Measurements from ENCODE around the gene KRT17.

Gene KRT17

GRCh38 chr17:41663451-41664171 lies 39.2 kb upstream of the KRT17 start:
- Histone ChIP-seq H3K79me2 (ENCODE audit: low read length) (no peaks in the 10 kb centered on the region), H3K9me3 (ENCODE audit: insufficient read depth, low read length) (no peaks in the 10 kb centered on the region), H3K9ac (ENCODE audit: low read length) (no peak overlapping the region), H3K4me2 (ENCODE audit: low read length) (no peak overlapping the region), H3K36me3 (replicated peaks; ENCODE audit: low read depth, low read length) (no peaks in the 10 kb centered on the region), H4K20me1 (ENCODE audit: insufficient read depth, low read length) (no peaks in the 10 kb centered on the region), H3K27ac (ENCODE audit: low read length) (no peak overlapping the region), H3K4me1 (ENCODE audit: low read length) (peaks cover 31% of the 10 kb centered on the region), H3K4me3 (ENCODE audit: low read length) (no peak overlapping the region), H2AFZ (ENCODE audit: low read depth, low read length) (no peak overlapping the region), H3K27me3 (ENCODE audit: low read depth, low read length) (peaks cover 10% of the 10 kb centered on the region; the same call in 1 of the 2 replicates)
- TF ChIP-seq CTCF (IDR thresholded peaks at IDR 0.05; ENCODE audit: low read depth, low read length) (no peak), EZH2phosphoT487 (IDR thresholded peaks at IDR 0.05; ENCODE audit: low read depth) (no peak)

GRCh38 chr17:41660221-41660711 lies 35.9 kb upstream of the KRT17 start:
- Histone ChIP-seq H3K79me2 (ENCODE audit: low read length) (no peaks in the 10 kb centered on the region), H4K20me1 (ENCODE audit: insufficient read depth, low read length) (no peaks in the 10 kb centered on the region)

GRCh38 chr17:41659427-41660212 lies 35.2 kb upstream of the KRT17 start:
- H3K9me3 ChIP-seq (ENCODE audit: insufficient read depth, low read length) = no peaks in the 10 kb centered on the region
- no peak for TF ChIP-seq EZH2phosphoT487 (IDR thresholded peaks at IDR 0.05; ENCODE audit: low read depth)
- TF ChIP-seq CTCF (IDR thresholded peaks at IDR 0.05; ENCODE audit: low read depth, low read length) = no peak
- no peak overlapping the region for H2AFZ ChIP-seq (ENCODE audit: low read depth, low read length)
- no peaks in the 10 kb centered on the region for H3K79me2 ChIP-seq (ENCODE audit: low read length)
- H3K4me1 ChIP-seq (ENCODE audit: low read length) = peaks cover 11% of the 10 kb centered on the region
- H3K4me3 ChIP-seq (ENCODE audit: low read length) = no peak overlapping the region
- H3K4me2 ChIP-seq (ENCODE audit: low read length) = no peak overlapping the region
- H4K20me1 ChIP-seq (ENCODE audit: insufficient read depth, low read length) = no peaks in the 10 kb centered on the region
- H3K36me3 ChIP-seq (replicated peaks; ENCODE audit: low read depth, low read length) = no peaks in the 10 kb centered on the region
- H3K27ac ChIP-seq (ENCODE audit: low read length) = no peak overlapping the region
- no peak overlapping the region for H3K9ac ChIP-seq (ENCODE audit: low read length)
- H3K27me3 ChIP-seq (ENCODE audit: low read depth, low read length) = peaks cover 10% of the 10 kb centered on the region; the same call in 1 of the 2 replicates

More at GRCh38 chr17:41660221-41660711, 35.9 kb upstream of the KRT17 start:
- peaks cover 14% of the 10 kb centered on the region for H3K4me1 ChIP-seq (ENCODE audit: low read length)
- no peak overlapping the region for H3K4me3 ChIP-seq (ENCODE audit: low read length)
- no peak overlapping the region for H2AFZ ChIP-seq (ENCODE audit: low read depth, low read length)
- no peak overlapping the region for H3K9ac ChIP-seq (ENCODE audit: low read length)
- H3K27ac ChIP-seq (ENCODE audit: low read length) = no peak overlapping the region
- no peak overlapping the region for H3K4me2 ChIP-seq (ENCODE audit: low read length)
- peaks cover 10% of the 10 kb centered on the region; the same call in 1 of the 2 replicates for H3K27me3 ChIP-seq (ENCODE audit: low read depth, low read length)
- TF ChIP-seq CTCF (IDR thresholded peaks at IDR 0.05; ENCODE audit: low read depth, low read length) (no peak), EZH2phosphoT487 (IDR thresholded peaks at IDR 0.05; ENCODE audit: low read depth) (no peak)
- H3K9me3 ChIP-seq (ENCODE audit: insufficient read depth, low read length) = no peaks in the 10 kb centered on the region
- H3K36me3 ChIP-seq (replicated peaks; ENCODE audit: low read depth, low read length) = no peaks in the 10 kb centered on the region

GRCh38 chr17:41658846-41659245 lies 34.5 kb upstream of the KRT17 start:
- Histone ChIP-seq H3K27ac (ENCODE audit: low read length) (no peak overlapping the region), H3K4me1 (ENCODE audit: low read length) (peaks cover 11% of the 10 kb centered on the region), H3K27me3 (ENCODE audit: low read depth, low read length) (peaks cover 6% of the 10 kb centered on the region; the same call in 1 of the 2 replicates), H4K20me1 (ENCODE audit: insufficient read depth, low read length) (no peaks in the 10 kb centered on the region), H3K4me2 (ENCODE audit: low read length) (no peak overlapping the region), H3K36me3 (replicated peaks; ENCODE audit: low read depth, low read length) (no peaks in the 10 kb centered on the region), H3K9me3 (ENCODE audit: insufficient read depth, low read length) (no peaks in the 10 kb centered on the region), H3K4me3 (ENCODE audit: low read length) (no peak overlapping the region), H2AFZ (ENCODE audit: low read depth, low read length) (no peak overlapping the region), H3K9ac (ENCODE audit: low read length) (no peak overlapping the region), H3K79me2 (ENCODE audit: low read length) (no peaks in the 10 kb centered on the region)
- no peak for TF ChIP-seq EZH2phosphoT487 (IDR thresholded peaks at IDR 0.05; ENCODE audit: low read depth)

Data from OCI-LY3 (cell line).